ENCODE measurements around the gene MEDAG. TPM values are rescaled to one million over a fixed set of nuclear protein-coding genes. Genes with fewer than 3 reads are reported as not detected.

MEDAG gene
- polyA plus RNA-seq (2012; ENCODE audit: low read depth, missing spikeins), result not detected

DNA sequence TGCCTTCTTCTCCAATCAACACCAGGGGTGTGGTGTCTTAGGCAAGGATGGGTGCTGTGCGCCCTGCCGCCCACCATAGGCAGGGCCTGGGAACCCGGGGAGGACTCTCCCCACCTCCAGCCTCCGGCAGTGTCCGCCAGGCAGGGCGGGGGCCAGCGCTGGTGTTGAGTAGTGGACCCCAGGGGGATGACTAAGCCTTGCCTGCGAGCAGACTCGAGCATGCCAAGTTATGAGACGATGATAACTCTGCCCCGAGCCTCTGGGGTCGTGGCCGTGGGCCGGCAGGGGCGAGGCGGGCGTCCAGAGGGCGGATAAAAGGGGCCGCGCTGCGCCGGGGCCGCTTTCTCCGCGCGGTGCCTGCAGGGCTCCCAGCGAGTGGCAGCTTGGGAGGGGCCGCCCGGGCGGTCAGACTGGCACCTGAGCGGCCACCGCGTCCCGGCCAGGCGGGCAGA is at the start of gene MEDAG:
TSS of gene MEDAG (plus strand) at position 340 of the 452 bp plus-strand sequence. CDS start 245 bp downstream, outside the sequence.
- TF ChIP-seq POLR2AphosphoS5 (IDR thresholded peaks at IDR 0.05; ENCODE audit: low read depth, low read length), result no peak
- TF ChIP-seq POLR2A (IDR thresholded peaks at IDR 0.05; ENCODE audit: low read depth, low read length), result no peak
- TF ChIP-seq SPI1 (IDR thresholded peaks at IDR 0.05; ENCODE audit: low read depth, low read length), result no peak
- TF ChIP-seq PAX5 (IDR thresholded peaks at IDR 0.05; ENCODE audit: insufficient read depth, low read length, severe bottlenecking), result no peak
- TF ChIP-seq POU2F2 (IDR thresholded peaks at IDR 0.05; ENCODE audit: low read depth, low read length), result no peak
- no peak for TF ChIP-seq TAF1 (IDR thresholded peaks at IDR 0.05; ENCODE audit: low read depth, low read length)
- DNase-seq (ENCODE audit: insufficient read length, low spot score) (no peak), FAIRE-seq (no peak)

DNA sequence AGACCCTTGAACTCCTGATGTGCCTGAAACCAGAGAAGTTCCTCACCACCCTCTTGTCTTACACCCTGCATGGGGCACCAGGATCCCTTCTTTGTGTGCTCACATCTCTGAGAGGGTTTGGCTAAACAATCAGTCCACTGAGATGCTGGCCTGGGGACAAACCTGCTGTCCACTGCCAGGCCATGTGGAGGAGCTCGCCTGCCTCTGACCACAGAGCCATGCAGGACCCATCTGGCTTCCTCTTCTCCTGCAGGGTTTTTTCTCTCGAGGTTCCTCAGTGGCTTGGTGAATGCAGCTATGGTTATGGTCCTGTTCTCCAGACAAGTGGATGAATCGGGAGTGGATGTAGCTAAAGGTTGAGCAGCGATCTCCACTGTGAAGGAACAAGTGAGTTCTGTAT is 49.1 kb upstream of the MEDAG start:
- no peak for TF ChIP-seq TAF1 (IDR thresholded peaks at IDR 0.05; ENCODE audit: low read depth, low read length)
- no peak for TF ChIP-seq POLR2A (IDR thresholded peaks at IDR 0.05; ENCODE audit: low read depth, low read length)
- TF ChIP-seq SPI1 (IDR thresholded peaks at IDR 0.05; ENCODE audit: low read depth, low read length), result no peak
- TF ChIP-seq POU2F2 (IDR thresholded peaks at IDR 0.05; ENCODE audit: low read depth, low read length), result no peak
- no peak for TF ChIP-seq POLR2AphosphoS5 (IDR thresholded peaks at IDR 0.05; ENCODE audit: low read depth, low read length)
- no peak for TF ChIP-seq PAX5 (IDR thresholded peaks at IDR 0.05; ENCODE audit: insufficient read depth, low read length, severe bottlenecking)
- FAIRE-seq (no peak), DNase-seq (ENCODE audit: insufficient read length, low spot score) (no peak)

DNA sequence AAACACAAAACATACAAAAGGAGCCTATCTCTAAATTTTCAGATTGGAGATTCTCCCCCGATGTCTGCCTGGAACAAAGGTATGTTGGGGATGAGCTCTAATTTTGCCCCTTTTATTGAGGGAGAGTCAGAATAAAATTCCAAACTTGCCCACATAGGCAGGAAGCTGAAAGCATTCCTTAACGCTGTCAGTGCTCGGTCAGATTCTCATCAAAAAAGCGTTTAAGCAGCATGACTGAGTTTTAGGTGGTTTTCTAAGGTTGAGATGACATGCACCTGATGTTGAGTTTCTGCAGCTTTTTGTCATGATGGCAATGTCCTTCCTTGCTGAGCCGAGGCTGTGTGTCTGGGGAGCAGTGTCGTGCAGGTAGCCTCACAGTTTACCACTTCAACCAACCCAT is 48.4 kb upstream of the MEDAG start:
- TF ChIP-seq SPI1 (IDR thresholded peaks at IDR 0.05; ENCODE audit: low read depth, low read length), result no peak
- no peak for TF ChIP-seq POU2F2 (IDR thresholded peaks at IDR 0.05; ENCODE audit: low read depth, low read length)
- TF ChIP-seq TAF1 (IDR thresholded peaks at IDR 0.05; ENCODE audit: low read depth, low read length), result no peak
- TF ChIP-seq POLR2AphosphoS5 (IDR thresholded peaks at IDR 0.05; ENCODE audit: low read depth, low read length), result no peak
- no peak for TF ChIP-seq PAX5 (IDR thresholded peaks at IDR 0.05; ENCODE audit: insufficient read depth, low read length, severe bottlenecking)
- TF ChIP-seq POLR2A (IDR thresholded peaks at IDR 0.05; ENCODE audit: low read depth, low read length), result no peak
- DNase-seq (ENCODE audit: insufficient read length, low spot score) (no peak), FAIRE-seq (no peak)

DNA sequence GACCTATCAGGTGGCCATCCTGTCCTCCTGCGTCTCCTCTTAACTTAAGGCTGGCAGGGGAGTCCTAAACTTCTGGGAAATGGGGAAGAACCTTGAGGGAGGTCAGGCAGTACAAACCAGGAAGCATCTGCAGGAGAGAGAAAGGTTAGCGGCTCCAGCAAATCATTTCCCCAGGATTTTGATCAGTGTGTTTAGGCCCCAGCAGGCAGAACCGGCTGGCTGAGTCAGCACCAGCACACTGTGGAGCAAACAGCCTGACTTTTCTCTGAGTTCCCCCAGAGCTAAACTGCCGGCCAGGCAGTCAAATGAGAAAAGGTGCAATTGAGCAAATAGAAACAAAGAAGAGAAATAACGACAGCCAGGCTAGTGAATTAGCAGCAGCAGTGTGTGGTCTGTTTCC is 46.7 kb upstream of the MEDAG start:
- FAIRE-seq (no peak), DNase-seq (ENCODE audit: insufficient read length, low spot score) (no peak)
- no peak for TF ChIP-seq POLR2AphosphoS5 (IDR thresholded peaks at IDR 0.05; ENCODE audit: low read depth, low read length)
- no peak for TF ChIP-seq TAF1 (IDR thresholded peaks at IDR 0.05; ENCODE audit: low read depth, low read length)
- no peak for TF ChIP-seq PAX5 (IDR thresholded peaks at IDR 0.05; ENCODE audit: insufficient read depth, low read length, severe bottlenecking)
- TF ChIP-seq POLR2A (IDR thresholded peaks at IDR 0.05; ENCODE audit: low read depth, low read length), result no peak
- TF ChIP-seq POU2F2 (IDR thresholded peaks at IDR 0.05; ENCODE audit: low read depth, low read length), result no peak
- no peak for TF ChIP-seq SPI1 (IDR thresholded peaks at IDR 0.05; ENCODE audit: low read depth, low read length)

DNA sequence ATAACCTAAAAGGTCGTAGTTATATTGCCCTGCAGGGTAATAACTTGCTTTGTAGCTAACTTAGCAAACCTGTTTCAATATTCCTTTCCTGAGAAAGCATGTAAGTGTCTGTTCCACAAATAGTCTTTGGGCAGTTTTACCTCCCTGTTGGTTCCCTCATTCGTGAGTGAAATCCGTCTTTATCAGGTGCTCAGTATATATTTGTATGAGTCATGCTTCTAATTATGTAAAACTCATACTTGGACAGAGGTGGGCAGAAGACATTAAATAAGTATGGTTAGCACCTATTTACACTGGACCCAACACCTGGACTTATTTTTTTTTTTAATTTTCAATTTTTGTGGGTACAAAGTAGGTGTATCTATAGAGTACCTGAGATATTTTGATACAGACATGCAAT is 44.9 kb upstream of the MEDAG start:
- no peak for TF ChIP-seq POLR2A (IDR thresholded peaks at IDR 0.05; ENCODE audit: low read depth, low read length)
- no peak for FAIRE-seq

GRCh38 chr13:30861836-30862467 is 44.1 kb upstream of the MEDAG start:
- FAIRE-seq (no peak), DNase-seq (ENCODE audit: insufficient read length, low spot score) (no peak)
- no peak for TF ChIP-seq TAF1 (IDR thresholded peaks at IDR 0.05; ENCODE audit: low read depth, low read length)
- TF ChIP-seq POLR2AphosphoS5 (IDR thresholded peaks at IDR 0.05; ENCODE audit: low read depth, low read length), result no peak
- no peak for TF ChIP-seq POU2F2 (IDR thresholded peaks at IDR 0.05; ENCODE audit: low read depth, low read length)
- no peak for TF ChIP-seq PAX5 (IDR thresholded peaks at IDR 0.05; ENCODE audit: insufficient read depth, low read length, severe bottlenecking)
- no peak for TF ChIP-seq SPI1 (IDR thresholded peaks at IDR 0.05; ENCODE audit: low read depth, low read length)
- no peak for TF ChIP-seq POLR2A (IDR thresholded peaks at IDR 0.05; ENCODE audit: low read depth, low read length)

More for the DNA sequence above, 44.9 kb upstream of the MEDAG start:
- no peak for DNase-seq (ENCODE audit: insufficient read length, low spot score)

- TF ChIP-seq POLR2AphosphoS5 (IDR thresholded peaks at IDR 0.05; ENCODE audit: low read depth, low read length) (no peak), PAX5 (IDR thresholded peaks at IDR 0.05; ENCODE audit: insufficient read depth, low read length, severe bottlenecking) (no peak), TAF1 (IDR thresholded peaks at IDR 0.05; ENCODE audit: low read depth, low read length) (no peak), POLR2A (IDR thresholded peaks at IDR 0.05; ENCODE audit: low read depth, low read length) (no peak), POU2F2 (IDR thresholded peaks at IDR 0.05; ENCODE audit: low read depth, low read length) (no peak), SPI1 (IDR thresholded peaks at IDR 0.05; ENCODE audit: low read depth, low read length) (no peak)
- no peak for FAIRE-seq
Measured at GRCh38 chr13:30862707-30863106, 43.4 kb upstream of the MEDAG start.

GRCh38 chr13:30863231-30863630 is 42.8 kb upstream of the MEDAG start:
- FAIRE-seq, result no peak

More at GRCh38 chr13:30862707-30863106, 43.4 kb upstream of the MEDAG start:
- no peak for DNase-seq (ENCODE audit: insufficient read length, low spot score)

GRCh38 chr13:30863796-30864195 is 42.3 kb upstream of the MEDAG start:
- DNase-seq (ENCODE audit: insufficient read length, low spot score) (no peak), FAIRE-seq (no peak)
- TF ChIP-seq PAX5 (IDR thresholded peaks at IDR 0.05; ENCODE audit: insufficient read depth, low read length, severe bottlenecking), result no peak
- TF ChIP-seq POLR2AphosphoS5 (IDR thresholded peaks at IDR 0.05; ENCODE audit: low read depth, low read length), result no peak
- TF ChIP-seq SPI1 (IDR thresholded peaks at IDR 0.05; ENCODE audit: low read depth, low read length), result no peak
- TF ChIP-seq TAF1 (IDR thresholded peaks at IDR 0.05; ENCODE audit: low read depth, low read length), result no peak
- no peak for TF ChIP-seq POLR2A (IDR thresholded peaks at IDR 0.05; ENCODE audit: low read depth, low read length)
- TF ChIP-seq POU2F2 (IDR thresholded peaks at IDR 0.05; ENCODE audit: low read depth, low read length), result no peak

More at GRCh38 chr13:30863231-30863630, 42.8 kb upstream of the MEDAG start:
- TF ChIP-seq SPI1 (IDR thresholded peaks at IDR 0.05; ENCODE audit: low read depth, low read length) (no peak), TAF1 (IDR thresholded peaks at IDR 0.05; ENCODE audit: low read depth, low read length) (no peak), PAX5 (IDR thresholded peaks at IDR 0.05; ENCODE audit: insufficient read depth, low read length, severe bottlenecking) (no peak), POLR2A (IDR thresholded peaks at IDR 0.05; ENCODE audit: low read depth, low read length) (no peak), POLR2AphosphoS5 (IDR thresholded peaks at IDR 0.05; ENCODE audit: low read depth, low read length) (no peak)
- DNase-seq (ENCODE audit: insufficient read length, low spot score), result no peak
